DMS79 treated with DMSO at 0.1 percent for 48 hours (cell line): Measurements from ENCODE around the gene DELE1.
"Not testable (repeated sequence)": the region's sequence is repeated elsewhere in the genome, so short reads cannot be mapped to it uniquely, and the experiment has no call there.

ENCODE experiments used
- DNase-seq: peaks from one replicate; lab custom pipeline; 2025; lab: John Stamatoyannopoulos, UW

DELE1 gene

GRCh38 chr5:141889282-141889871 is 34.3 kb upstream of the DELE1 start:
- no peak for DNase-seq

GRCh38 chr5:141890429-141890828 is 33.2 kb upstream of the DELE1 start:
- DNase-seq, result not testable (repeated sequence)

GRCh38 chr5:141897425-141897824 is 26.2 kb upstream of the DELE1 start:
- no peak for DNase-seq

- DNase-seq, result no peak
Measured at GRCh38 chr5:141898448-141899049, 25.1 kb upstream of the DELE1 start.

GRCh38 chr5:141902015-141902814 is 21.5 kb upstream of the DELE1 start:
- DNase-seq, result no peak

GRCh38 chr5:141903261-141903660 is 20.4 kb upstream of the DELE1 start:
- no peak for DNase-seq

GRCh38 chr5:141904551-141904950 is 19.1 kb upstream of the DELE1 start:
- no peak for DNase-seq

GRCh38 chr5:141906517-141906916 is 17.2 kb upstream of the DELE1 start:
- DNase-seq, result no peak

GRCh38 chr5:141906972-141907371 is 16.7 kb upstream of the DELE1 start:
- DNase-seq, result no peak

GRCh38 chr5:141908796-141909195 is 14.9 kb upstream of the DELE1 start:
- no peak for DNase-seq

GRCh38 chr5:141909212-141909611 is 14.5 kb upstream of the DELE1 start:
- DNase-seq, result no peak

- no peak for DNase-seq
Measured at GRCh38 chr5:141910271-141910673, 13.4 kb upstream of the DELE1 start.

GRCh38 chr5:141913560-141914198 is 10.0 kb upstream of the DELE1 start:
- DNase-seq, result no peak

- peak; percentile 17 for DNase-seq
Measured at GRCh38 chr5:141914199-141914743, 9.4 kb upstream of the DELE1 start.

GRCh38 chr5:141914797-141915196 is 8.9 kb upstream of the DELE1 start:
- DNase-seq, result no peak

GRCh38 chr5:141915881-141916336 is 7.8 kb upstream of the DELE1 start:
- DNase-seq, result no peak

- no peak for DNase-seq
Measured at GRCh38 chr5:141916522-141916921, 7.1 kb upstream of the DELE1 start.

GRCh38 chr5:141917760-141918159 is 5.9 kb upstream of the DELE1 start:
- DNase-seq, result no peak

GRCh38 chr5:141919218-141920119 is 4.2 kb upstream of the DELE1 start:
- DNase-seq, result no peak

- DNase-seq, result no peak
Measured at GRCh38 chr5:141920771-141921170, 2.9 kb upstream of the DELE1 start.

- DNase-seq, result not testable (repeated sequence)
Measured at GRCh38 chr5:141922827-141923447, 734 bp upstream of the DELE1 start.
